Measurements from ENCODE around the gene UBE2D1. TPM values are rescaled to one million over a fixed set of nuclear protein-coding genes. Genes with fewer than 3 reads are reported as not detected.

Gene UBE2D1
- total RNA-seq, 1 experiment from 2014 or later: 24.6 TPM

DNA sequence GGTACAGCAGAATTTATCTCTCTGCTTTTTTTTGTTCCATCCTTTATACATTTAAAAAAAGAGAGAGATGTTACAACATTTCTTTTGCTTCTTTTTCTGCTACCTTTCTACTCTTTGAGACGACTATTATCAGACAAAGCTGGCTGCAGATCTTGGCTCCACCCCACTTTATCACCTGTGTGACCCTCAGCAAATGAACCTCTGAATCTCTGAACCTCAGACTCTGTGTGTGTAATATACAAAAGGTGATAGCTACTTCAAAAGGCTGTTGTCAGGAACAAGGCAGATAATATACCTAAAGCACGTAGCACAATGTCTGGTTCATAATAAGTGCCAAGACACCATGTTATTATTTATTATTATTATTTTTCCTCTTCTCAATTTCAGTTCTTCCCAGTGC is 32.6 kb upstream of the UBE2D1 start (continued):
- TF ChIP-seq, protein P1, sequence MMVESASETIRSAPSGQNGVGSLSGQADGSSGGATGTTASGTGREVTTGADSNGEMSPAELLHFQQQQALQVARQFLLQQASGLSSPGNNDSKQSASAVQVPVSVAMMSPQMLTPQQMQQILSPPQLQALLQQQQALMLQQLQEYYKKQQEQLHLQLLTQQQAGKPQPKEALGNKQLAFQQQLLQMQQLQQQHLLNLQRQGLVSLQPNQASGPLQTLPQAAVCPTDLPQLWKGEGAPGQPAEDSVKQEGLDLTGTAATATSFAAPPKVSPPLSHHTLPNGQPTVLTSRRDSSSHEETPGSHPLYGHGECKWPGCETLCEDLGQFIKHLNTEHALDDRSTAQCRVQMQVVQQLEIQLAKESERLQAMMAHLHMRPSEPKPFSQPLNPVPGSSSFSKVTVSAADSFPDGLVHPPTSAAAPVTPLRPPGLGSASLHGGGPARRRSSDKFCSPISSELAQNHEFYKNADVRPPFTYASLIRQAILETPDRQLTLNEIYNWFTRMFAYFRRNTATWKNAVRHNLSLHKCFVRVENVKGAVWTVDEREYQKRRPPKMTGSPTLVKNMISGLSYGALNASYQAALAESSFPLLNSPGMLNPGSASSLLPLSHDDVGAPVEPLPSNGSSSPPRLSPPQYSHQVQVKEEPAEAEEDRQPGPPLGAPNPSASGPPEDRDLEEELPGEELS (CRISPR knock-in tag; IDR thresholded peaks at IDR 0.05): no peak
- TF ChIP-seq SOX15 (CRISPR knock-in tag; IDR thresholded peaks at IDR 0.05) (no peak), GRHL2 (CRISPR knock-in tag; IDR thresholded peaks at IDR 0.05; ENCODE audit: insufficient replicate concordance, severe bottlenecking) (no peak), TP53 (CRISPR knock-in tag; IDR thresholded peaks at IDR 0.05) (no peak), SP1 (CRISPR knock-in tag; conservative IDR thresholded peaks at IDR 0.05) (no peak)
- TF ChIP-seq, protein P2, sequence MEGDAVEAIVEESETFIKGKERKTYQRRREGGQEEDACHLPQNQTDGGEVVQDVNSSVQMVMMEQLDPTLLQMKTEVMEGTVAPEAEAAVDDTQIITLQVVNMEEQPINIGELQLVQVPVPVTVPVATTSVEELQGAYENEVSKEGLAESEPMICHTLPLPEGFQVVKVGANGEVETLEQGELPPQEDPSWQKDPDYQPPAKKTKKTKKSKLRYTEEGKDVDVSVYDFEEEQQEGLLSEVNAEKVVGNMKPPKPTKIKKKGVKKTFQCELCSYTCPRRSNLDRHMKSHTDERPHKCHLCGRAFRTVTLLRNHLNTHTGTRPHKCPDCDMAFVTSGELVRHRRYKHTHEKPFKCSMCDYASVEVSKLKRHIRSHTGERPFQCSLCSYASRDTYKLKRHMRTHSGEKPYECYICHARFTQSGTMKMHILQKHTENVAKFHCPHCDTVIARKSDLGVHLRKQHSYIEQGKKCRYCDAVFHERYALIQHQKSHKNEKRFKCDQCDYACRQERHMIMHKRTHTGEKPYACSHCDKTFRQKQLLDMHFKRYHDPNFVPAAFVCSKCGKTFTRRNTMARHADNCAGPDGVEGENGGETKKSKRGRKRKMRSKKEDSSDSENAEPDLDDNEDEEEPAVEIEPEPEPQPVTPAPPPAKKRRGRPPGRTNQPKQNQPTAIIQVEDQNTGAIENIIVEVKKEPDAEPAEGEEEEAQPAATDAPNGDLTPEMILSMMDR (IDR thresholded peaks at IDR 0.05): no peak
- TF ChIP-seq, protein P3, sequence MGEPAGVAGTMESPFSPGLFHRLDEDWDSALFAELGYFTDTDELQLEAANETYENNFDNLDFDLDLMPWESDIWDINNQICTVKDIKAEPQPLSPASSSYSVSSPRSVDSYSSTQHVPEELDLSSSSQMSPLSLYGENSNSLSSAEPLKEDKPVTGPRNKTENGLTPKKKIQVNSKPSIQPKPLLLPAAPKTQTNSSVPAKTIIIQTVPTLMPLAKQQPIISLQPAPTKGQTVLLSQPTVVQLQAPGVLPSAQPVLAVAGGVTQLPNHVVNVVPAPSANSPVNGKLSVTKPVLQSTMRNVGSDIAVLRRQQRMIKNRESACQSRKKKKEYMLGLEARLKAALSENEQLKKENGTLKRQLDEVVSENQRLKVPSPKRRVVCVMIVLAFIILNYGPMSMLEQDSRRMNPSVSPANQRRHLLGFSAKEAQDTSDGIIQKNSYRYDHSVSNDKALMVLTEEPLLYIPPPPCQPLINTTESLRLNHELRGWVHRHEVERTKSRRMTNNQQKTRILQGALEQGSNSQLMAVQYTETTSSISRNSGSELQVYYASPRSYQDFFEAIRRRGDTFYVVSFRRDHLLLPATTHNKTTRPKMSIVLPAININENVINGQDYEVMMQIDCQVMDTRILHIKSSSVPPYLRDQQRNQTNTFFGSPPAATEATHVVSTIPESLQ (CRISPR knock-in tag; IDR thresholded peaks at IDR 0.05): no peak
- TF ChIP-seq, protein P4, sequence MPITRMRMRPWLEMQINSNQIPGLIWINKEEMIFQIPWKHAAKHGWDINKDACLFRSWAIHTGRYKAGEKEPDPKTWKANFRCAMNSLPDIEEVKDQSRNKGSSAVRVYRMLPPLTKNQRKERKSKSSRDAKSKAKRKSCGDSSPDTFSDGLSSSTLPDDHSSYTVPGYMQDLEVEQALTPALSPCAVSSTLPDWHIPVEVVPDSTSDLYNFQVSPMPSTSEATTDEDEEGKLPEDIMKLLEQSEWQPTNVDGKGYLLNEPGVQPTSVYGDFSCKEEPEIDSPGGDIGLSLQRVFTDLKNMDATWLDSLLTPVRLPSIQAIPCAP (CRISPR knock-in tag; IDR thresholded peaks at IDR 0.05): no peak
- TF ChIP-seq, protein P5, sequence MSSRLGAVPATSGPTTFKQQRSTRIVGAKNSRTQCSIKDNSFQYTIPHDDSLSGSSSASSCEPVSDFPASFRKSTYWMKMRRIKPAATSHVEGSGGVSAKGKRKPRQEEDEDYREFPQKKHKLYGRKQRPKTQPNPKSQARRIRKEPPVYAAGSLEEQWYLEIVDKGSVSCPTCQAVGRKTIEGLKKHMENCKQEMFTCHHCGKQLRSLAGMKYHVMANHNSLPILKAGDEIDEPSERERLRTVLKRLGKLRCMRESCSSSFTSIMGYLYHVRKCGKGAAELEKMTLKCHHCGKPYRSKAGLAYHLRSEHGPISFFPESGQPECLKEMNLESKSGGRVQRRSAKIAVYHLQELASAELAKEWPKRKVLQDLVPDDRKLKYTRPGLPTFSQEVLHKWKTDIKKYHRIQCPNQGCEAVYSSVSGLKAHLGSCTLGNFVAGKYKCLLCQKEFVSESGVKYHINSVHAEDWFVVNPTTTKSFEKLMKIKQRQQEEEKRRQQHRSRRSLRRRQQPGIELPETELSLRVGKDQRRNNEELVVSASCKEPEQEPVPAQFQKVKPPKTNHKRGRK (CRISPR knock-in tag; IDR thresholded peaks at IDR 0.05; ENCODE audit: borderline replicate concordance): no peak

DNA sequence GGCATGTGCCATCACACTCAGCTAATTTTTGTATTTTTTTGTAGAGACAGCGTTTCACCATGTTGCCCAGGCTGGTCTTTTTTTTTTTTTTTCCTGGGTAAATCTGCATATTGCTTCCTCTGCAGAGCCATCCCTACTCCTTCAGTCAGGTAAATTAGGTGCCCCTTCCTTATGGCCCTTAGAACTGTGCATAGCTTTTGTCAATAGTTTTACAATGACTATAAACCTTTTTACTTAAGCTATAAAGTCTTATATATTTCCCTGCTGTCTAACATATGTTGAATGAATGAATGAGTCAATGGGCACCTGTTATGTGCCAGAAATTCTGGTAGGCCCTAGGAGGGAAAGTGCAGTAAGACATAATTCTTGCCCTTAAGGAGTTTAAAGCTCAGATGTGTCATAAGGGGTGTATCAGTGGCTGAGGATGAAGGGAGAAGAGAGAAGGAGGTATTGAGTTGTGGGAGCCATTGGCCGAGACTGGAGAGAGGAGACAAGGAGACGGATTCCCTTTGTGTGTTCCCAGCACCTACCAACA is 30.6 kb upstream of the UBE2D1 start:
- peaks cover 11% of the 10 kb centered on the region for H3K4me1 Mint-ChIP-seq
- TF ChIP-seq, protein P6, sequence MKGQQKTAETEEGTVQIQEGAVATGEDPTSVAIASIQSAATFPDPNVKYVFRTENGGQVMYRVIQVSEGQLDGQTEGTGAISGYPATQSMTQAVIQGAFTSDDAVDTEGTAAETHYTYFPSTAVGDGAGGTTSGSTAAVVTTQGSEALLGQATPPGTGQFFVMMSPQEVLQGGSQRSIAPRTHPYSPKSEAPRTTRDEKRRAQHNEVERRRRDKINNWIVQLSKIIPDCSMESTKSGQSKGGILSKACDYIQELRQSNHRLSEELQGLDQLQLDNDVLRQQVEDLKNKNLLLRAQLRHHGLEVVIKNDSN (CRISPR knock-in tag; IDR thresholded peaks at IDR 0.05): no peak
- TF ChIP-seq, protein P7, sequence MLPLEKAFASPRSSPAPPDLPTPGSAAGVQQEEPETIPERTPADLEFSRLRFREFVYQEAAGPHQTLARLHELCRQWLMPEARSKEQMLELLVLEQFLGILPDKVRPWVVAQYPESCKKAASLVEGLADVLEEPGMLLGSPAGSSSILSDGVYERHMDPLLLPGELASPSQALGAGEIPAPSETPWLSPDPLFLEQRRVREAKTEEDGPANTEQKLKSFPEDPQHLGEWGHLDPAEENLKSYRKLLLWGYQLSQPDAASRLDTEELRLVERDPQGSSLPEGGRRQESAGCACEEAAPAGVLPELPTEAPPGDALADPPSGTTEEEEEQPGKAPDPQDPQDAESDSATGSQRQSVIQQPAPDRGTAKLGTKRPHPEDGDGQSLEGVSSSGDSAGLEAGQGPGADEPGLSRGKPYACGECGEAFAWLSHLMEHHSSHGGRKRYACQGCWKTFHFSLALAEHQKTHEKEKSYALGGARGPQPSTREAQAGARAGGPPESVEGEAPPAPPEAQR (CRISPR knock-in tag; IDR thresholded peaks at IDR 0.05): no peak
- no peak for TF ChIP-seq NFATC4 (CRISPR knock-in tag; IDR thresholded peaks at IDR 0.05)
- TF ChIP-seq JUN (CRISPR knock-in tag; IDR thresholded peaks at IDR 0.05): no peak
- no peak for TF ChIP-seq EMX1 (CRISPR knock-in tag; IDR thresholded peaks at IDR 0.05)
- no peak for TF ChIP-seq ZNF219 (CRISPR knock-in tag; IDR thresholded peaks at IDR 0.05; ENCODE audit: borderline replicate concordance)
- TF ChIP-seq, protein P8, sequence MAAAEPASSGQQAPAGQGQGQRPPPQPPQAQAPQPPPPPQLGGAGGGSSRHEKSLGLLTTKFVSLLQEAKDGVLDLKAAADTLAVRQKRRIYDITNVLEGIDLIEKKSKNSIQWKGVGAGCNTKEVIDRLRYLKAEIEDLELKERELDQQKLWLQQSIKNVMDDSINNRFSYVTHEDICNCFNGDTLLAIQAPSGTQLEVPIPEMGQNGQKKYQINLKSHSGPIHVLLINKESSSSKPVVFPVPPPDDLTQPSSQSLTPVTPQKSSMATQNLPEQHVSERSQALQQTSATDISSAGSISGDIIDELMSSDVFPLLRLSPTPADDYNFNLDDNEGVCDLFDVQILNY (CRISPR knock-in tag; IDR thresholded peaks at IDR 0.05): no peak
- ATAC-seq (no peak), DNase-seq (ENCODE audit: low spot score) (no peak)
- POLR2A ChIA-PET: no interaction called here
- no peaks in the 10 kb centered on the region for H3K36me3 Mint-ChIP-seq
- no peaks in the 10 kb centered on the region for H3K27me3 Mint-ChIP-seq (ENCODE audit: low read depth)
- H3K27ac Mint-ChIP-seq: no peak overlapping the region
- CTCF ChIA-PET: interaction anchor here (0.7 to 1.2 kb wide), 3 partner anchors 31 to 101 kb away, joined by 3 read pairs; partner anchors contain the start of gene UBE2D1
- H3K9me3 Mint-ChIP-seq: no peaks in the 10 kb centered on the region
- H3K4me3 Mint-ChIP-seq: no peak overlapping the region
